Activated CD4-positive, alpha-beta T cell treated with anti-CD3 and anti-CD28 coated beads, Interleukin-2, amount 50 U/mL, for 16 hours (primary cell): Measurements from ENCODE around the gene SLC30A5.
A peak's percentile ranks its signal among the peaks of the same experiment; 100 is the strongest.
"Not testable (repeated sequence)": the region's sequence is repeated elsewhere in the genome, so short reads cannot be mapped to it uniquely, and the experiment has no call there.

Experiments used
- DNase-seq: peaks from one replicate; pipeline ENCODE4 v3.0.0-alpha.2; 2020

SLC30A5 gene

GRCh38 chr5:69093771-69094482 lies at the start of gene SLC30A5:
TSS of gene SLC30A5 (plus strand) at chr5:69094014. CDS start at chr5:69094256, 242 bp downstream.
- peak; percentile 100 for DNase-seq

GRCh38 chr5:69045213-69045612 lies 48.6 kb upstream of the SLC30A5 start:
- not testable (repeated sequence) for DNase-seq

- no peak for DNase-seq
Measured at GRCh38 chr5:69046375-69046957, 47.3 kb upstream of the SLC30A5 start.

- DNase-seq = peak; percentile 16
Measured at GRCh38 chr5:69048230-69048629, 45.6 kb upstream of the SLC30A5 start.

- DNase-seq = no peak
Measured at GRCh38 chr5:69049151-69049550, 44.7 kb upstream of the SLC30A5 start.

- no peak for DNase-seq
Measured at GRCh38 chr5:69049796-69050195, 44.0 kb upstream of the SLC30A5 start.

GRCh38 chr5:69050214-69050613 lies 43.6 kb upstream of the SLC30A5 start:
- DNase-seq = no peak

GRCh38 chr5:69052181-69052580 lies 41.6 kb upstream of the SLC30A5 start:
- DNase-seq = no peak

GRCh38 chr5:69074664-69075521 lies 18.9 kb upstream of the SLC30A5 start:
- no peak for DNase-seq

GRCh38 chr5:69075522-69076179 lies 18.2 kb upstream of the SLC30A5 start:
- no peak for DNase-seq

- DNase-seq = no peak
Measured at GRCh38 chr5:69078921-69079540, 14.8 kb upstream of the SLC30A5 start.

- DNase-seq = no peak
Measured at GRCh38 chr5:69079556-69079955, 14.3 kb upstream of the SLC30A5 start.

GRCh38 chr5:69083412-69083811 lies 10.4 kb upstream of the SLC30A5 start:
- DNase-seq = no peak

- DNase-seq = no peak
Measured at GRCh38 chr5:69084195-69084594, 9.6 kb upstream of the SLC30A5 start.

GRCh38 chr5:69084903-69085302 lies 8.9 kb upstream of the SLC30A5 start:
- DNase-seq = no peak

GRCh38 chr5:69086206-69086605 lies 7.6 kb upstream of the SLC30A5 start:
- DNase-seq = no peak

GRCh38 chr5:69088006-69088405 lies 5.8 kb upstream of the SLC30A5 start:
- not testable (repeated sequence) for DNase-seq

GRCh38 chr5:69090158-69090557 lies 3.7 kb upstream of the SLC30A5 start:
- no peak for DNase-seq

GRCh38 chr5:69091771-69092170 lies 2.0 kb upstream of the SLC30A5 start:
- no peak for DNase-seq

GRCh38 chr5:69092969-69093368 lies 845 bp upstream of the SLC30A5 start:
- no peak for DNase-seq

- no peak for DNase-seq
Measured at GRCh38 chr5:69099302-69099701, 5.5 kb downstream of the SLC30A5 start.

- DNase-seq = no peak
Measured at GRCh38 chr5:69103521-69103920, 9.7 kb downstream of the SLC30A5 start.
